Activated CD4-positive, CD25-positive, alpha-beta regulatory T cell treated with anti-CD3 and anti-CD28 coated beads, Interleukin-2, amount 50 U/mL, for 16 hours (primary cell): ENCODE data around the gene PRORP.
A peak's percentile ranks its signal among the peaks of the same experiment; 100 is the strongest.
"Not testable (repeated sequence)": the region's sequence is repeated elsewhere in the genome, so short reads cannot be mapped to it uniquely, and the experiment has no call there.

Source experiments
- DNase-seq: peaks from one replicate; pipeline ENCODE4 v3.0.0-alpha.2; 2020; ENCODE audit warnings: low read depth, low spot score

PRORP gene

GRCh38 chr14:35121887-35122695, at the start of gene PRORP, which contains the start of gene PPP2R3C:
Gene PRORP, plus strand, starts transcription at chr14:35122552. Its CDS starts 694 bp downstream, at chr14:35123246.
Gene PPP2R3C, minus strand, starts transcription at chr14:35121990. Its CDS starts 31 bp downstream, at chr14:35121959.
- DNase-seq, result peak; percentile 81

GRCh38 chr14:35073486-35073885, 48.9 kb upstream of the PRORP start:
- no peak for DNase-seq

- DNase-seq, result no peak
Measured at GRCh38 chr14:35078082-35078481, 44.3 kb upstream of the PRORP start.

GRCh38 chr14:35079742-35080141, 42.6 kb upstream of the PRORP start:
- no peak for DNase-seq

- DNase-seq, result no peak
Measured at GRCh38 chr14:35083530-35084150, 38.7 kb upstream of the PRORP start.

- no peak for DNase-seq
Measured at GRCh38 chr14:35085441-35085840, 36.9 kb upstream of the PRORP start.

GRCh38 chr14:35088514-35088913, 33.8 kb upstream of the PRORP start:
- no peak for DNase-seq

- not testable (repeated sequence) for DNase-seq
Measured at GRCh38 chr14:35094645-35095044, 27.7 kb upstream of the PRORP start.

- DNase-seq, result no peak
Measured at GRCh38 chr14:35107866-35108265, 14.5 kb upstream of the PRORP start.

GRCh38 chr14:35112641-35113040, 9.7 kb upstream of the PRORP start:
- DNase-seq, result no peak

- no peak for DNase-seq
Measured at GRCh38 chr14:35113308-35113950, 8.9 kb upstream of the PRORP start.

GRCh38 chr14:35114036-35114435, 8.3 kb upstream of the PRORP start:
- no peak for DNase-seq

- DNase-seq, result no peak
Measured at GRCh38 chr14:35116242-35116641, 6.1 kb upstream of the PRORP start.

- DNase-seq, result no peak
Measured at GRCh38 chr14:35117112-35117511, 5.2 kb upstream of the PRORP start.

- DNase-seq, result no peak
Measured at GRCh38 chr14:35121026-35121886, 1.1 kb upstream of the PRORP start.

- DNase-seq, result no peak
Measured at GRCh38 chr14:35122696-35123387, 490 bp downstream of the PRORP start.

GRCh38 chr14:35123388-35123703, 994 bp downstream of the PRORP start:
- DNase-seq, result no peak

- DNase-seq, result no peak
Measured at GRCh38 chr14:35124127-35124526, 1.8 kb downstream of the PRORP start.

- no peak for DNase-seq
Measured at GRCh38 chr14:35133542-35134328, 11.4 kb downstream of the PRORP start.
